ENCODE data around the gene GPR157.

Gene GPR157

GRCh38 chr1:9084906-9085305 lies 44.0 kb downstream of the GPR157 start:
- H3K27me3 ChIP-seq (ENCODE audit: insufficient read depth, low read length, poor library complexity) = peaks cover 4% of the 10 kb centered on the region
- H3K27ac ChIP-seq (ENCODE audit: low read length) = no peak overlapping the region

DNA sequence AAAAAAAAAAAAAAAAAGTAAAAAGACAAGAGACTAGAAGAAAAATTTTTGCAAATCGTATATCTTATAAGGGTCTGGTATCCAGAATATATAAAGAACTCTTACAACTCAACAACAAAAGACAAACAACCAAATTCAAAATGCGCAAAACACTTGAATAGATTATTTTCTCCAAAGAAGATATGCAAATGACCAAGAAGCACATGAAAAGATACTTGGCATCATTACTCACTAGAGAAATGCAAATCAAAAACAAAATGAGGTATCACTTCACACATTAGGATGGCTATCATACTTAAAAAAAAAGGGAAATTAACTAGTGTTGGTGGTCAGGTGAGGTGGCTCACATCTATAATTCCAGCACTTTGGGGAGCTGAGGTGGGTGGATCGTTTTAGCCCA lies 47.4 kb downstream of the GPR157 start:
- TF ChIP-seq, protein P1, sequence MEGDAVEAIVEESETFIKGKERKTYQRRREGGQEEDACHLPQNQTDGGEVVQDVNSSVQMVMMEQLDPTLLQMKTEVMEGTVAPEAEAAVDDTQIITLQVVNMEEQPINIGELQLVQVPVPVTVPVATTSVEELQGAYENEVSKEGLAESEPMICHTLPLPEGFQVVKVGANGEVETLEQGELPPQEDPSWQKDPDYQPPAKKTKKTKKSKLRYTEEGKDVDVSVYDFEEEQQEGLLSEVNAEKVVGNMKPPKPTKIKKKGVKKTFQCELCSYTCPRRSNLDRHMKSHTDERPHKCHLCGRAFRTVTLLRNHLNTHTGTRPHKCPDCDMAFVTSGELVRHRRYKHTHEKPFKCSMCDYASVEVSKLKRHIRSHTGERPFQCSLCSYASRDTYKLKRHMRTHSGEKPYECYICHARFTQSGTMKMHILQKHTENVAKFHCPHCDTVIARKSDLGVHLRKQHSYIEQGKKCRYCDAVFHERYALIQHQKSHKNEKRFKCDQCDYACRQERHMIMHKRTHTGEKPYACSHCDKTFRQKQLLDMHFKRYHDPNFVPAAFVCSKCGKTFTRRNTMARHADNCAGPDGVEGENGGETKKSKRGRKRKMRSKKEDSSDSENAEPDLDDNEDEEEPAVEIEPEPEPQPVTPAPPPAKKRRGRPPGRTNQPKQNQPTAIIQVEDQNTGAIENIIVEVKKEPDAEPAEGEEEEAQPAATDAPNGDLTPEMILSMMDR (IDR thresholded peaks at IDR 0.05; ENCODE audit: borderline replicate concordance, extremely low read depth, low read length, poor library complexity, severe bottlenecking) = no peak
- no peak for TF ChIP-seq EZH2 (IDR thresholded peaks at IDR 0.05; ENCODE audit: borderline replicate concordance, low read depth, low read length, severe bottlenecking)
- no peaks in the 10 kb centered on the region for H3K36me3 ChIP-seq (ENCODE audit: insufficient read depth, low read length)
- no peaks in the 10 kb centered on the region for H4K20me1 ChIP-seq (ENCODE audit: insufficient read depth, low read length)
- H3K4me3 ChIP-seq (ENCODE audit: low read depth in 1 of 2, low read length in 2 of 2) = no peak overlapping the region
- no peaks in the 10 kb centered on the region for H3K9me3 ChIP-seq (ENCODE audit: insufficient read depth, low read length, severe bottlenecking)
- peaks cover 6% of the 10 kb centered on the region for H3K27me3 ChIP-seq (ENCODE audit: insufficient read depth, low read length, poor library complexity)
- H2AFZ ChIP-seq (ENCODE audit: low read depth, low read length) = no peak overlapping the region
- H3K79me2 ChIP-seq (ENCODE audit: insufficient read depth, low read length) = no peaks in the 10 kb centered on the region
- H3K9ac ChIP-seq (ENCODE audit: low read depth, low read length) = no peak overlapping the region
- H3K4me1 ChIP-seq (ENCODE audit: insufficient read depth, low read length) = 0 out of 2 replicates have a peak, but pooled peaks cover 5% of the 10 kb centered on the region
- DNase-seq = no peak
- no peak overlapping the region for H3K27ac ChIP-seq (ENCODE audit: low read length)
- ATAC-seq (ENCODE audit: insufficient read depth, low read depth) = no peak
- H3K4me2 ChIP-seq (ENCODE audit: insufficient read depth, low read length) = no peak overlapping the region

More at GRCh38 chr1:9084906-9085305, 44.0 kb downstream of the GPR157 start:
- TF ChIP-seq EZH2 (IDR thresholded peaks at IDR 0.05; ENCODE audit: borderline replicate concordance, low read depth, low read length, severe bottlenecking) = no peak
- TF ChIP-seq, protein P1 (IDR thresholded peaks at IDR 0.05; ENCODE audit: borderline replicate concordance, extremely low read depth, low read length, poor library complexity, severe bottlenecking) = no peak
- DNase-seq (no peak), ATAC-seq (ENCODE audit: insufficient read depth, low read depth) (no peak)
- H3K4me2 ChIP-seq (ENCODE audit: insufficient read depth, low read length) = no peak overlapping the region
- no peak overlapping the region for H3K9ac ChIP-seq (ENCODE audit: low read depth, low read length)
- H3K4me1 ChIP-seq (ENCODE audit: insufficient read depth, low read length) = 0 out of 2 replicates have a peak, but pooled peaks cover 5% of the 10 kb centered on the region
- no peaks in the 10 kb centered on the region for H3K9me3 ChIP-seq (ENCODE audit: insufficient read depth, low read length, severe bottlenecking)
- no peaks in the 10 kb centered on the region for H4K20me1 ChIP-seq (ENCODE audit: insufficient read depth, low read length)
- no peaks in the 10 kb centered on the region for H3K79me2 ChIP-seq (ENCODE audit: insufficient read depth, low read length)
- no peak overlapping the region for H2AFZ ChIP-seq (ENCODE audit: low read depth, low read length)
- no peak overlapping the region for H3K4me3 ChIP-seq (ENCODE audit: low read depth in 1 of 2, low read length in 2 of 2)
- no peaks in the 10 kb centered on the region for H3K36me3 ChIP-seq (ENCODE audit: insufficient read depth, low read length)

GRCh38 chr1:9080705-9081291 lies 48.1 kb downstream of the GPR157 start:
- TF ChIP-seq EZH2 (IDR thresholded peaks at IDR 0.05; ENCODE audit: borderline replicate concordance, low read depth, low read length, severe bottlenecking) = no peak
- TF ChIP-seq, protein P1 (IDR thresholded peaks at IDR 0.05; ENCODE audit: borderline replicate concordance, extremely low read depth, low read length, poor library complexity, severe bottlenecking) = no peak
- H2AFZ ChIP-seq (ENCODE audit: low read depth, low read length) = no peak overlapping the region
- H3K27ac ChIP-seq (ENCODE audit: low read length) = no peak overlapping the region
- H3K4me1 ChIP-seq (ENCODE audit: insufficient read depth, low read length) = 0 out of 2 replicates have a peak, but pooled peaks cover 5% of the 10 kb centered on the region
- H4K20me1 ChIP-seq (ENCODE audit: insufficient read depth, low read length) = no peaks in the 10 kb centered on the region
- H3K9ac ChIP-seq (ENCODE audit: low read depth, low read length) = no peak overlapping the region
- H3K4me2 ChIP-seq (ENCODE audit: insufficient read depth, low read length) = no peak overlapping the region
- H3K79me2 ChIP-seq (ENCODE audit: insufficient read depth, low read length) = no peaks in the 10 kb centered on the region
- DNase-seq (no peak), ATAC-seq (ENCODE audit: insufficient read depth, low read depth) (no peak)
- H3K27me3 ChIP-seq (ENCODE audit: insufficient read depth, low read length, poor library complexity) = peaks cover 6% of the 10 kb centered on the region
- no peaks in the 10 kb centered on the region for H3K36me3 ChIP-seq (ENCODE audit: insufficient read depth, low read length)
- no peaks in the 10 kb centered on the region for H3K9me3 ChIP-seq (ENCODE audit: insufficient read depth, low read length, severe bottlenecking)
- H3K4me3 ChIP-seq (ENCODE audit: low read depth in 1 of 2, low read length in 2 of 2) = no peak overlapping the region

Measured in DND-41 (cell line).